Activated naive CD8-positive, alpha-beta T cell treated with anti-CD3 and anti-CD28 coated beads, Interleukin-2, amount 10 ng/mL, durations not matched to agents 7 days and 5 days (primary cell): ENCODE measurements around the gene TNFSF12. TPM values are rescaled to one million over a fixed set of nuclear protein-coding genes. Genes with fewer than 3 reads are reported as not detected.

ENCODE experiments used
- ATAC-seq: fragments of 150-1000 bp; cut with Tn5 transposase; one replicate; pipeline ENCODE4 v1.10.0; 2021; ENCODE audit warnings: low read depth, moderate library complexity
- POLR2A ChIA-PET: fragments of 350-600 bp; sonication (Branson Sonifier 250); formaldehyde crosslinking; loops from one replicate; lab custom pipeline; 2021; ENCODE audit warnings: antibody characterized with exemption; lab: Charles Lee
- DNase-seq: peaks from one replicate; pipeline ENCODE4 v3.0.0; 2021
- H3K27ac Mint-ChIP-seq: one replicate; pipeline ENCODE4 v1.8.0; 2022; ENCODE audit warnings: mild to moderate bottlenecking, mixed read lengths
- H3K27me3 Mint-ChIP-seq: one replicate; pipeline ENCODE4 v1.8.0; 2022; ENCODE audit warnings: mild to moderate bottlenecking, moderate library complexity, mixed read lengths
- H3K36me3 Mint-ChIP-seq: one replicate; pipeline ENCODE4 v1.8.0; 2021; ENCODE audit warnings: mild to moderate bottlenecking, mixed read lengths
- H3K4me1 Mint-ChIP-seq: one replicate; pipeline ENCODE4 v1.8.0; 2021; ENCODE audit warnings: mixed read lengths
- H3K4me3 Mint-ChIP-seq: one replicate; pipeline ENCODE4 v1.8.0; 2022; ENCODE audit warnings: mild to moderate bottlenecking, moderate library complexity, mixed read lengths
- H3K9me3 Mint-ChIP-seq: one replicate; pipeline ENCODE4 v1.8.0; 2021; ENCODE audit warnings: mixed read lengths
- total RNA-seq, 2 experiments: library from RNA; stranded (reverse); gene quantifications; one replicate each; pipeline ENCODE4 v1.2.3, GENCODE V29; 2021

TNFSF12 gene
- total RNA-seq, 2 experiments from 2014 or later, result 93.0 to 95.7 TPM

DNA sequence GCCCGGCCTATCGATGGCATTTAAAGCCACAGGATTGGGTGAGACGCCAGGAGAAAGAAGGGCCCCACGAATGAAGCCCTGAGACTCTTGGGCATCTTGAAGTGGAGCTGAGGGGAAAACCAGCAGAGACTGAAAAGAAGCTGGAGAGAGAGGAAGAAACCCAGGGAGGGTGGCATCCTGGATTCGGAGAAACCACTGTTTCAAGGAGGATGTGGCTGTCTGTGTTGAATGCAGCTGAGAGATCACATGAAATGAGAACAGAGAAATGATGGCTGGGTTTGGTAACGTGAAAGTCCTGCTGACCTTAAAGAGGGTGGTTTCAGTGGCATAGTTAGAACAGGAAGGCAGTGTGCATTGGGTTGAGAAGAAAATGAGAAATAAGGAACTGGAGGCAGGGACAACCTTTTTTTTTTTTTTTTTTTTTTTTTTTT lies 3.8 kb downstream of the TNFSF12 start:
- Mint-ChIP-seq H3K4me3 (peak overlapping the region; percentile 75), H3K36me3 (peaks cover 40% of the 10 kb centered on the region), H3K27ac (peak overlapping the region; percentile 93), H3K9me3 (no peaks in the 10 kb centered on the region), H3K4me1 (peaks cover 60% of the 10 kb centered on the region), H3K27me3 (no peaks in the 10 kb centered on the region)
- ATAC-seq (peak; percentile 80), DNase-seq (peak; percentile 53)
- POLR2A ChIA-PET, result interaction anchor here (0.6 to 2.4 kb wide), 19 partner anchors 8 to 290 kb away, joined by 3 to 12 read pairs (median 4); partner anchors contain the start of genes ACAP1, CD68, PLSCR3 and POLR2A

DNA sequence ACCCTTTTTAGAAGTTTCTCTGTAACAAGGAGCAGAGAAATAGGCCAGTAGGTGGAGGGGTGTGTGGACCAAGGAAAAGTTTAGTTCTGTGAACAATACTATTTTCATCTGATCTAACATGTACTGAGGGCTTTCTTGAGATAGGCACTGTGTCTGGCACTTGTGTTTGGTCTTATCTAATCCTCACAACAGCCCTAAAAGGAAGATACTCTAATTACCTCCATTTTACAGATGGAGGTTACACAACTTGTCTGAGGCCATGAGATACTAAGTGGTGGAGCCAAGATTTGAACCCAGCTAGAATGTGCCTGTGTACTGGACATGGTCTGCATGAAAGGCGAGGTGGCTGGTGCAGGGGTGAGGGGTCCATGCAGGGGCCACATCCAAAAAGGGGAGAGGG lies 4.5 kb downstream of the TNFSF12 start:
- Mint-ChIP-seq H3K4me3 (peak overlapping the region; percentile 75), H3K27me3 (no peaks in the 10 kb centered on the region), H3K4me1 (peaks cover 62% of the 10 kb centered on the region), H3K36me3 (peaks cover 36% of the 10 kb centered on the region), H3K27ac (peak overlapping the region; percentile 93), H3K9me3 (no peaks in the 10 kb centered on the region)
- no peak for DNase-seq
- POLR2A ChIA-PET, result interaction anchor here (0.5 to 2.4 kb wide), 6 partner anchors 8 to 289 kb away, joined by 3 to 12 read pairs (median 8); partner anchors contain the start of genes POLR2A and SENP3
- ATAC-seq, result no peak

DNA sequence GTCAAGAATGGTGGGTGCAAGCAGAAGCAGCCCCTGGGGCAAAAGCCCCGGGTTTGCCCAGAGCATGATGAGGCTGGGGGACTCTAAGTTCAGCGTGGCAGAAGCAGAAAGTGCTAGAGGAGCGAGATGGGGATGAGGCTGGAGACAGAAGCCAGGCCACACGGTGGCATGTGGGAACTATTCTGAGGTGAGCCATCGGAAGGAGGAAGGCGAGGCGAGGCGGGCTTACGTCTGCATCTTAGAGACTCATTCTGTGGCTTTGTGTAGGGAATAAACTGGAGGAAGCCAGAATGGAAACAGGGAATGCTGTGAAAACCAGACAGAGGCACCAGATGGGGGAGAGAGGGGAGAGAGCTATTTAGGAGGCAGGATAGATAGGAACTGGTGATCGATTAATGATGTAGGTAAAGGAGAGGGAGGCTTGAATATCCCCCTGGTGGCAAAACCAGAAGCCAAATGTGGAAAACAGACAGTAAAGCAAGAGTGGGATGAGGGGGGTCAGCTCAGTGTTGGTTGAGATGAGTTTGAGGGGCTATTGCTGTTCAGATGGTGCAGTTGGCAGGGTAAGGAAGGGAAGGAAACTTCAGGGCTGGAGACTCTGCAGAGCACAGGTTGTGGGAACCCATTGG lies 6.6 kb downstream of the TNFSF12 start:
- Mint-ChIP-seq H3K4me1 (peaks cover 67% of the 10 kb centered on the region), H3K36me3 (peaks cover 31% of the 10 kb centered on the region), H3K9me3 (no peaks in the 10 kb centered on the region), H3K27me3 (no peaks in the 10 kb centered on the region), H3K27ac (peak overlapping the region; percentile 65), H3K4me3 (no peak overlapping the region)
- ATAC-seq (no peak), DNase-seq (no peak)
- POLR2A ChIA-PET, result interaction anchor here (0.6 kb wide), 1 partner anchor 313 kb away, joined by 7 read pairs; the partner anchor contains the start of gene GABARAP

DNA sequence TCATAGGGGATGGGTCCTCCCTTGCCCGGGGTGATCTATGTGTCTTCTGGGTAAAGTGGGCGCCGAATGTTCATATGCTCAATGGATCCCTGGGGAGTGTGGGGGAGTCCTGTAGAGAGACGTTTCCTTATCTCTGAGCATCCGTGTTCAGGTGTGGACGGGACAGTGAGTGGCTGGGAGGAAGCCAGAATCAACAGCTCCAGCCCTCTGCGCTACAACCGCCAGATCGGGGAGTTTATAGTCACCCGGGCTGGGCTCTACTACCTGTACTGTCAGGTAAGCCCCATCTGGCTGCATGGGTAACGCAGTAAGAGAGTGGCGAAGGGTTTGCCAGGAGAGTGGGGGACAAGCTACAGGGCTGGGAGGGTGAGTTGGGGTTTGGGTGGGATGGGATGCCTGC lies 7.8 kb downstream of the TNFSF12 start:
- peaks cover 30% of the 10 kb centered on the region for H3K36me3 Mint-ChIP-seq
- POLR2A ChIA-PET, result interaction anchor here (0.8 to 6.2 kb wide), 2 partner anchors 41 to 77 kb away, joined by 3 to 63 read pairs; partner anchors contain the start of gene ZBTB4
- ATAC-seq, result no peak
- H3K4me1 Mint-ChIP-seq, result peaks cover 65% of the 10 kb centered on the region
- H3K9me3 Mint-ChIP-seq, result no peaks in the 10 kb centered on the region
- H3K4me3 Mint-ChIP-seq, result no peak overlapping the region
- H3K27ac Mint-ChIP-seq, result peak overlapping the region; percentile 55
- no peaks in the 10 kb centered on the region for H3K27me3 Mint-ChIP-seq
- DNase-seq, result no peak

DNA sequence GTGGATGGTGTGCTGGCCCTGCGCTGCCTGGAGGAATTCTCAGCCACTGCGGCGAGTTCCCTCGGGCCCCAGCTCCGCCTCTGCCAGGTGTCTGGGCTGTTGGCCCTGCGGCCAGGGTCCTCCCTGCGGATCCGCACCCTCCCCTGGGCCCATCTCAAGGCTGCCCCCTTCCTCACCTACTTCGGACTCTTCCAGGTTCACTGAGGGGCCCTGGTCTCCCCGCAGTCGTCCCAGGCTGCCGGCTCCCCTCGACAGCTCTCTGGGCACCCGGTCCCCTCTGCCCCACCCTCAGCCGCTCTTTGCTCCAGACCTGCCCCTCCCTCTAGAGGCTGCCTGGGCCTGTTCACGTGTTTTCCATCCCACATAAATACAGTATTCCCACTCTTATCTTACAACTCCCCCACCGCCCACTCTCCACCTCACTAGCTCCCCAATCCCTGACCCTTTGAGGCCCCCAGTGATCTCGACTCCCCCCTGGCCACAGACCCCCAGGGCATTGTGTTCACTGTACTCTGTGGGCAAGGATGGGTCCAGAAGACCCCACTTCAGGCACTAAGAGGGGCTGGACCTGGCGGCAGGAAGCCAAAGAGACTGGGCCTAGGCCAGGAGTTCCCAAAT lies 8.4 kb downstream of the TNFSF12 start:
- ATAC-seq (no peak), DNase-seq (no peak)
- Mint-ChIP-seq H3K4me1 (peaks cover 61% of the 10 kb centered on the region), H3K9me3 (no peaks in the 10 kb centered on the region), H3K27me3 (no peaks in the 10 kb centered on the region), H3K36me3 (peaks cover 30% of the 10 kb centered on the region), H3K4me3 (no peak overlapping the region), H3K27ac (no peak overlapping the region)
- POLR2A ChIA-PET, result interaction anchor here (6.2 kb wide), 1 partner anchor 42 kb away, joined by 63 read pairs; no protein-coding TSS in a partner anchor

DNA sequence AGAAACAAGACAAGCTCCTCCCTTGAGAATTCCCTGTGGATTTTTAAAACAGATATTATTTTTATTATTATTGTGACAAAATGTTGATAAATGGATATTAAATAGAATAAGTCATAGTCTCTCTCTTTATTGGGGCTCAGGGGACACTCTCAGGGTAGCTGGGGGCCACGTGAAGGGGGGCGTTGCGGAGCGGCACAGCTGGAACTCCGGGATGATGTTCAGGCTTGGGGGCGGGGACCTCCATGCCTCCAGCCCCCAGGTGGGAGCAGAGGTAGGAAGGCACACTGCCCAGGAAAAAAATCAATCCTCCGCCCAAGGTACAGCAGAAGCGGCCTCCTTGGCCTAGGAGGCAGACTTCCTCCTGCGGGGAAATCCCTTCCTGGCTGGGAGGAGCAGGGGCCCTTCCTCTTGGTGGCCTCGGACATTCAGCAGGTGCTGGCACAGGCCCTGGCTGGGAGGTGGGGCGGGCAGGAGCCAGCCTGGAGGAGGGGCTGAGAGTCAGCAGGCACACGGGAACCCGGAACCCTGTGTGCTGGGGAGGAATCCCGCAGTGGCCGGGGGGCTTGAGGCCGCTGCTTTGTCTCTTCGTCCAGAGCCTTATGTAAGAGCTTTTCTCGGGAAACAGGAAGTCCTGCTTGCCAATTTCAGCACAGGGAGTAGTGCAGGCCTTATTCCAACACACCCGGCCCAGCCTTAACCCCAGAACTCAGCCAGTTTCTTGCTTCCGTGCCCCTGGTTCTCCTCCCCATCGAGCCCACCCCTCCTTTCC lies 9.1 kb downstream of the TNFSF12 start:
- Mint-ChIP-seq H3K4me1 (peaks cover 63% of the 10 kb centered on the region), H3K27me3 (no peaks in the 10 kb centered on the region), H3K9me3 (no peaks in the 10 kb centered on the region), H3K36me3 (peaks cover 34% of the 10 kb centered on the region), H3K4me3 (peak overlapping the region; percentile 78), H3K27ac (peak overlapping the region; percentile 87)
- POLR2A ChIA-PET, result interaction anchor here (0.8 to 6.2 kb wide), 4 partner anchors 8 to 118 kb away, joined by 3 to 63 read pairs (median 4); partner anchors contain the start of gene TNFSF12
- no peak for DNase-seq
- ATAC-seq, result no peak

DNA sequence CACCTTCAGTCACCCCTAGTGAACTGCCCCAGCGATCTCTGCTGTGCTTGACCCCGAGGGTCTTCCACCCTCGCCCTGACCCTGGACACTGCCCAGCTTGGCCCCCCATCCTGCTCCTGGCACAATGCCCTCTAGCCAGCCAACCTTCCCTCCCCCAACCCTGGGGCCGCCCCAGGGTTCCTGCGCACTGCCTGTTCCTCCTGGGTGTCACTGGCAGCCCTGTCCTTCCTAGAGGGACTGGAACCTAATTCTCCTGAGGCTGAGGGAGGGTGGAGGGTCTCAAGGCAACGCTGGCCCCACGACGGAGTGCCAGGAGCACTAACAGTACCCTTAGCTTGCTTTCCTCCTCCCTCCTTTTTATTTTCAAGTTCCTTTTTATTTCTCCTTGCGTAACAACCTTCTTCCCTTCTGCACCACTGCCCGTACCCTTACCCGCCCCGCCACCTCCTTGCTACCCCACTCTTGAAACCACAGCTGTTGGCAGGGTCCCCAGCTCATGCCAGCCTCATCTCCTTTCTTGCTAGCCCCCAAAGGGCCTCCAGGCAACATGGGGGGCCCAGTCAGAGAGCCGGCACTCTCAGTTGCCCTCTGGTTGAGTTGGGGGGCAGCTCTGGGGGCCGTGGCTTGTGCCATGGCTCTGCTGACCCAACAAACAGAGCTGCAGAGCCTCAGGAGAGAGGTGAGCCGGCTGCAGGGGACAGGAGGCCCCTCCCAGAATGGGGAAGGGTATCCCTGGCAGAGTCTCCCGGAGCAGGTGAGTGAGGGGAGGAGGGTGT lies 9.9 kb downstream of the TNFSF12 start, which contains the start of gene TNFSF13:
Gene TNFSF13, plus strand, starts transcription at position 207 of the 776 bp plus-strand sequence. Its CDS starts 290 bp downstream, at position 497.
- H3K27me3 Mint-ChIP-seq, result no peaks in the 10 kb centered on the region
- no peaks in the 10 kb centered on the region for H3K9me3 Mint-ChIP-seq
- POLR2A ChIA-PET, result interaction anchor here (0.8 to 6.2 kb wide), 4 partner anchors 9 to 119 kb away, joined by 3 to 63 read pairs (median 4); partner anchors contain the start of gene TNFSF12
- DNase-seq, result no peak
- H3K4me1 Mint-ChIP-seq, result peaks cover 58% of the 10 kb centered on the region
- peak within 1 kb of the TSS; percentile 87 for H3K27ac Mint-ChIP-seq
- peaks cover 29% of the 10 kb centered on the region for H3K36me3 Mint-ChIP-seq
- no peak for ATAC-seq
- peak within 1 kb of the TSS; percentile 78 for H3K4me3 Mint-ChIP-seq

DNA sequence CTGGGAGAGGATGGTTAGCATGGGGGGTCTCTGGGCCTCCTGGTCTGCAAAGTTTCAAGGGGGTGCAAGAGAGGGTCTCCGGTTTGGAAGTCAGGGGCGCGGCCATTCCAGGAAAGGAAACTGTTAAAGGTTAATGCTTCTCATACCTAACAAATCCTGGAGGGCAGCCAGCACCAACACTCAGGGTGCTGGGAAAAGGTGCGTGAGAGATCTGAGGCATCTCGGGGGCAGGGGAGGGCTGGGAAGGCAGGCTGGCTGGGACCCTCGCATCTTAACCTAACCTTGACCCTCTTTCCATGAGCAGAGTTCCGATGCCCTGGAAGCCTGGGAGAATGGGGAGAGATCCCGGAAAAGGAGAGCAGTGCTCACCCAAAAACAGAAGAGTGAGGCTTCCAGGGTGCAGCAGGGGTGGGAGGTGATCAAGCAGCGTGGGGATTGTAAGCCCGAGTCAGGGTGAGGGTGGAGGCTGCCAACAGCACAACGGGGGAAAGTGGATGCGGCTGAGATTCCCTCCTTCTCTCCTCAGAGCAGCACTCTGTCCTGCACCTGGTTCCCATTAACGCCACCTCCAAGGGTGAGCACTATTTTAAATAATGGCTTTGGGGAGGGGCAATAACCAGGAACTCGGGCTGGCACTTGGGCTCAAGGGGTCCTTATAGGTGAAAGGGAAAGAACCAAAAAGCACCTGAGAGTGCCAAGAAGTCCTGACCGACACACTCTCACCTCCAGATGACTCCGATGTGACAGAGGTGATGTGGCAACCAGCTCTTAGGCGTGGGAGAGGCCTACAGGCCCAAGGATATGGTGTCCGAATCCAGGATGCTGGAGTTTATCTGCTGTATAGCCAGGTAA lies 10.7 kb downstream of the TNFSF12 start:
- Mint-ChIP-seq H3K9me3 (no peaks in the 10 kb centered on the region), H3K27ac (peak overlapping the region; percentile 87), H3K4me1 (peaks cover 62% of the 10 kb centered on the region), H3K27me3 (no peaks in the 10 kb centered on the region), H3K4me3 (peak overlapping the region; percentile 83), H3K36me3 (peaks cover 26% of the 10 kb centered on the region)
- ATAC-seq (no peak), DNase-seq (no peak)
- POLR2A ChIA-PET, result interaction anchor here (0.5 to 6.2 kb wide), 13 partner anchors 7 to 224 kb away, joined by 3 to 63 read pairs (median 6); partner anchors contain the start of genes ACAP1, MPDU1, POLR2A and TNFSF12

DNA sequence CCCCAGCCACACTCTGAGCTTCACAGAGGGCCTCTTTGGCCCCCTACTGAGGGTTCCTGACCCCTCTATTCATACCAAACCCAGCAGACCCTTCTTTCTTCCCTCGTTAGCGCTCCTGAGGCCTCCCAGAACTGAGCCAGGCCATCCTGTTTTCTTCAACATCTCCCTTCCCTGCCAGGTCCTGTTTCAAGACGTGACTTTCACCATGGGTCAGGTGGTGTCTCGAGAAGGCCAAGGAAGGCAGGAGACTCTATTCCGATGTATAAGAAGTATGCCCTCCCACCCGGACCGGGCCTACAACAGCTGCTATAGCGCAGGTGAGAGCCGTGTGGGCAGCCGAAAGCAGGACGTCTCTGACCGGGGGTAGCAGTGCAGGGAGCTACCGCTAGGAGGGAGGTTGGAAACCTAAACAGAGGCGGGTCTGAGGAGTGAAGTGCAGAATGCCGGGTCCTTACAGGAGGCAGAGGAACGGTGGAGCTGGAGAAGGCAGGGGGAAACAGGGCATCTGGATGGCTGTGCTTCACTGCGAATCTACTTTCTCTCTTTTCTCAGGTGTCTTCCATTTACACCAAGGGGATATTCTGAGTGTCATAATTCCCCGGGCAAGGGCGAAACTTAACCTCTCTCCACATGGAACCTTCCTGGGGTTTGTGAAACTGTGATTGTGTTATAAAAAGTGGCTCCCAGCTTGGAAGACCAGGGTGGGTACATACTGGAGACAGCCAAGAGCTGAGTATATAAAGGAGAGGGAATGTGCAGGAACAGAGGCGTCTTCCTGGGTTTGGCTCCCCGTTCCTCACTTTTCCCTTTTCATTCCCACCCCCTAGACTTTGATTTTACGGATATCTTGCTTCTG lies 11.5 kb downstream of the TNFSF12 start:
- peak; percentile 66 for DNase-seq
- ATAC-seq, result no peak
- peaks cover 58% of the 10 kb centered on the region for H3K4me1 Mint-ChIP-seq
- POLR2A ChIA-PET, result interaction anchor here (0.5 to 6.2 kb wide), 24 partner anchors 8 to 287 kb away, joined by 3 to 63 read pairs (median 5); partner anchors contain the start of genes ACAP1, MPDU1, POLR2A and SAT2
- peak overlapping the region; percentile 87 for H3K27ac Mint-ChIP-seq
- H3K36me3 Mint-ChIP-seq, result peaks cover 23% of the 10 kb centered on the region
- peak overlapping the region; percentile 83 for H3K4me3 Mint-ChIP-seq
- no peaks in the 10 kb centered on the region for H3K9me3 Mint-ChIP-seq
- no peaks in the 10 kb centered on the region for H3K27me3 Mint-ChIP-seq

DNA sequence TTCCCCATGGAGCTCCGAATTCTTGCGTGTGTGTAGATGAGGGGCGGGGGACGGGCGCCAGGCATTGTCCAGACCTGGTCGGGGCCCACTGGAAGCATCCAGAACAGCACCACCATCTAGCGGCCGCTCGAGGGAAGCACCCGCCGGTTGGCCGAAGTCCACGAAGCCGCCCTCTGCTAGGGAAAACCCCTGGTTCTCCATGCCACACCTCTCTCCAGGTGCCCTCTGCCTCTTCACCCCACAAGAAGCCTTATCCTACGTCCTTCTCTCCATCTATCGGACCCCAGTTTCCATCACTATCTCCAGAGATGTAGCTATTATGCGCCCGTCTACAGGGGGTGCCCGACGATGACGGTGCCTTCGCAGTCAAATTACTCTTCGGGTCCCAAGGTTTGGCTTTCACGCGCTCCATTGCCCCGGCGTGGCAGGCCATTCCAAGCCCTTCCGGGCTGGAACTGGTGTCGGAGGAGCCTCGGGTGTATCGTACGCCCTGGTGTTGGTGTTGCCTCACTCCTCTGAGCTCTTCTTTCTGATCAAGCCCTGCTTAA lies 12.2 kb downstream of the TNFSF12 start:
- Mint-ChIP-seq H3K27ac (peak overlapping the region; percentile 87), H3K4me1 (peaks cover 55% of the 10 kb centered on the region), H3K4me3 (peak overlapping the region; percentile 83), H3K36me3 (peaks cover 21% of the 10 kb centered on the region), H3K9me3 (no peaks in the 10 kb centered on the region), H3K27me3 (no peaks in the 10 kb centered on the region)
- POLR2A ChIA-PET, result interaction anchor here (0.6 to 6.2 kb wide), 27 partner anchors 9 to 287 kb away, joined by 3 to 63 read pairs (median 5); partner anchors contain the start of genes ACAP1, CD68, MPDU1 and POLR2A
- DNase-seq (peak; percentile 85), ATAC-seq (peak; percentile 54)
